ENCODE results near the gene CELF1. TPM values are rescaled to one million over a fixed set of nuclear protein-coding genes. Genes with fewer than 3 reads are reported as not detected.

Gene CELF1
- total RNA-seq, 1 experiment from 2014 or later, result 119 TPM

GRCh38 chr11:47516984-47517853, 35.7 kb downstream of the CELF1 start:
- no peaks in the 10 kb centered on the region for H3K27me3 ChIP-seq (ENCODE audit: control insufficient read depth, insufficient read depth, low read length)
- no peaks in the 10 kb centered on the region for H3K36me3 ChIP-seq (replicated peaks; ENCODE audit: control insufficient read depth, insufficient read depth, low read length)
- DNase-seq, result no peak
- H3K4me3 ChIP-seq (ENCODE audit: insufficient read depth, low read depth, low read length), result no peak overlapping the region

- H3K36me3 ChIP-seq (replicated peaks; ENCODE audit: control insufficient read depth, insufficient read depth, low read length), result no peaks in the 10 kb centered on the region
- no peak for DNase-seq
- H3K27me3 ChIP-seq (ENCODE audit: control insufficient read depth, insufficient read depth, low read length), result no peaks in the 10 kb centered on the region
- no peak overlapping the region for H3K4me3 ChIP-seq (ENCODE audit: insufficient read depth, low read depth, low read length)
Observed at GRCh38 chr11:47516155-47516554, 36.8 kb downstream of the CELF1 start.

GRCh38 chr11:47514825-47515647, 37.9 kb downstream of the CELF1 start:
- Histone ChIP-seq H3K36me3 (replicated peaks; ENCODE audit: control insufficient read depth, insufficient read depth, low read length) (no peaks in the 10 kb centered on the region), H3K4me3 (ENCODE audit: insufficient read depth, low read depth, low read length) (no peak overlapping the region), H3K27me3 (ENCODE audit: control insufficient read depth, insufficient read depth, low read length) (no peaks in the 10 kb centered on the region)
- DNase-seq, result no peak

- Histone ChIP-seq H3K36me3 (replicated peaks; ENCODE audit: control insufficient read depth, insufficient read depth, low read length) (no peaks in the 10 kb centered on the region), H3K4me3 (ENCODE audit: insufficient read depth, low read depth, low read length) (no peak overlapping the region), H3K27me3 (ENCODE audit: control insufficient read depth, insufficient read depth, low read length) (no peaks in the 10 kb centered on the region)
- no peak for DNase-seq
Observed at GRCh38 chr11:47512701-47513100, 40.2 kb downstream of the CELF1 start.

- DNase-seq, result no peak
- Histone ChIP-seq H3K4me3 (ENCODE audit: insufficient read depth, low read depth, low read length) (no peak overlapping the region), H3K27me3 (ENCODE audit: control insufficient read depth, insufficient read depth, low read length) (no peaks in the 10 kb centered on the region), H3K36me3 (replicated peaks; ENCODE audit: control insufficient read depth, insufficient read depth, low read length) (no peaks in the 10 kb centered on the region)
Observed at GRCh38 chr11:47511917-47512316, 41.0 kb downstream of the CELF1 start.

GRCh38 chr11:47510209-47510608, 42.7 kb downstream of the CELF1 start:
- H3K27me3 ChIP-seq (ENCODE audit: control insufficient read depth, insufficient read depth, low read length), result no peaks in the 10 kb centered on the region
- DNase-seq, result no peak
- H3K36me3 ChIP-seq (replicated peaks; ENCODE audit: control insufficient read depth, insufficient read depth, low read length), result no peaks in the 10 kb centered on the region
- no peak overlapping the region for H3K4me3 ChIP-seq (ENCODE audit: insufficient read depth, low read depth, low read length)

- no peak for DNase-seq
- Histone ChIP-seq H3K4me3 (ENCODE audit: insufficient read depth, low read depth, low read length) (no peak overlapping the region), H3K27me3 (ENCODE audit: control insufficient read depth, insufficient read depth, low read length) (no peaks in the 10 kb centered on the region), H3K36me3 (replicated peaks; ENCODE audit: control insufficient read depth, insufficient read depth, low read length) (no peaks in the 10 kb centered on the region)
Observed at GRCh38 chr11:47509077-47509536, 43.8 kb downstream of the CELF1 start.

GRCh38 chr11:47508240-47508957, 44.5 kb downstream of the CELF1 start:
- no peaks in the 10 kb centered on the region for H3K36me3 ChIP-seq (replicated peaks; ENCODE audit: control insufficient read depth, insufficient read depth, low read length)
- H3K4me3 ChIP-seq (ENCODE audit: insufficient read depth, low read depth, low read length), result no peak overlapping the region
- no peaks in the 10 kb centered on the region for H3K27me3 ChIP-seq (ENCODE audit: control insufficient read depth, insufficient read depth, low read length)
- no peak for DNase-seq

- no peak overlapping the region for H3K4me3 ChIP-seq (ENCODE audit: insufficient read depth, low read depth, low read length)
Observed at GRCh38 chr11:47507563-47508239, 45.2 kb downstream of the CELF1 start.

GRCh38 chr11:47506795-47507562, 46.0 kb downstream of the CELF1 start:
- Histone ChIP-seq H3K27me3 (ENCODE audit: control insufficient read depth, insufficient read depth, low read length) (no peaks in the 10 kb centered on the region), H3K36me3 (replicated peaks; ENCODE audit: control insufficient read depth, insufficient read depth, low read length) (no peaks in the 10 kb centered on the region), H3K4me3 (ENCODE audit: insufficient read depth, low read depth, low read length) (no peak overlapping the region)
- no peak for DNase-seq

More at GRCh38 chr11:47507563-47508239, 45.2 kb downstream of the CELF1 start:
- DNase-seq, result no peak
- Histone ChIP-seq H3K27me3 (ENCODE audit: control insufficient read depth, insufficient read depth, low read length) (no peaks in the 10 kb centered on the region), H3K36me3 (replicated peaks; ENCODE audit: control insufficient read depth, insufficient read depth, low read length) (no peaks in the 10 kb centered on the region)

- DNase-seq, result no peak
- Histone ChIP-seq H3K27me3 (ENCODE audit: control insufficient read depth, insufficient read depth, low read length) (no peaks in the 10 kb centered on the region), H3K36me3 (replicated peaks; ENCODE audit: control insufficient read depth, insufficient read depth, low read length) (no peaks in the 10 kb centered on the region), H3K4me3 (ENCODE audit: insufficient read depth, low read depth, low read length) (no peak overlapping the region)
Observed at GRCh38 chr11:47506373-47506772, 46.6 kb downstream of the CELF1 start.

- H3K4me3 ChIP-seq (ENCODE audit: insufficient read depth, low read depth, low read length), result no peak overlapping the region
- no peaks in the 10 kb centered on the region for H3K36me3 ChIP-seq (replicated peaks; ENCODE audit: control insufficient read depth, insufficient read depth, low read length)
Observed at GRCh38 chr11:47504910-47505309, 48.0 kb downstream of the CELF1 start.

GRCh38 chr11:47503227-47503626, 49.7 kb downstream of the CELF1 start:
- DNase-seq, result no peak
- H3K27me3 ChIP-seq (ENCODE audit: control insufficient read depth, insufficient read depth, low read length), result no peaks in the 10 kb centered on the region
- H3K4me3 ChIP-seq (ENCODE audit: insufficient read depth, low read depth, low read length), result no peak overlapping the region
- no peaks in the 10 kb centered on the region for H3K36me3 ChIP-seq (replicated peaks; ENCODE audit: control insufficient read depth, insufficient read depth, low read length)

More at GRCh38 chr11:47504910-47505309, 48.0 kb downstream of the CELF1 start:
- DNase-seq, result no peak
- H3K27me3 ChIP-seq (ENCODE audit: control insufficient read depth, insufficient read depth, low read length), result no peaks in the 10 kb centered on the region
